RWPE2 (cell line): ENCODE measurements around the gene PPM1B.

ENCODE experiments used
- ATAC-seq: fragments of 200-7000 bp; cut with Tn5 transposase; 3 replicates; pipeline ENCODE4 v1.9.1; 2021; ENCODE audit warnings: low read depth
- DNase-seq: peaks from one replicate; pipeline ENCODE4 v3.0.0-alpha.2; 2020; ENCODE audit warnings: low spot score
- H3K27ac ChIP-seq: fragments of 450-650 bp; 2 replicates; pipeline ENCODE4 v1.5.1; 2017; ENCODE audit warnings: mild to moderate bottlenecking; ENCODE audit not compliant: poor library complexity, severe bottlenecking
- H3K27me3 ChIP-seq: fragments of 250-450 bp; sonication (Bioruptor Pico); 2 replicates; pipeline ENCODE4 v1.5.1; 2021; ENCODE audit warnings: mild to moderate bottlenecking, moderate library complexity; ENCODE audit not compliant: insufficient read depth, poor library complexity, severe bottlenecking
- H3K36me3 ChIP-seq: fragments of 250-450 bp; sonication (Bioruptor Pico); 2 replicates; pipeline ENCODE4 v1.5.1; 2020; ENCODE audit warnings: low read depth, mild to moderate bottlenecking, moderate library complexity
- H3K4me1 ChIP-seq: fragments of 250-450 bp; sonication (Bioruptor Pico); 2 replicates; pipeline ENCODE4 v1.5.1; 2021; ENCODE audit warnings: mild to moderate bottlenecking, moderate library complexity; ENCODE audit not compliant: insufficient read depth, poor library complexity, severe bottlenecking
- H3K4me3 ChIP-seq: fragments of 250-450 bp; sonication (Bioruptor Pico); 2 replicates; pipeline ENCODE4 v1.5.1; 2021; ENCODE audit warnings: mild to moderate bottlenecking, moderate library complexity; ENCODE audit not compliant: severe bottlenecking
- H3K9me3 ChIP-seq: fragments of 250-450 bp; sonication (Bioruptor Pico); 2 replicates; pipeline ENCODE4 v1.5.1; 2021; ENCODE audit warnings: mild to moderate bottlenecking, moderate library complexity; ENCODE audit not compliant: severe bottlenecking
- CTCF ChIP-seq: fragments of 450-650 bp; IDR thresholded peaks from one replicate; pipeline ENCODE4 v1.5.1; 2017; ENCODE audit warnings: mild to moderate bottlenecking, moderate library complexity; ENCODE audit not compliant: poor library complexity, severe bottlenecking

Gene PPM1B

GRCh38 chr2:44168681-44169154 is at the start of gene PPM1B:
PPM1B (plus strand) TSS chr2:44168875; CDS start chr2:44201200, 32,325 bp downstream.
- ATAC-seq: peak; percentile 64
- Histone ChIP-seq H3K36me3 (no peaks in the 10 kb centered on the region), H3K4me1 (peaks cover 20% of the 10 kb centered on the region), H3K4me3 (peak within 1 kb of the TSS; percentile 80), H3K9me3 (no peaks in the 10 kb centered on the region), H3K27me3 (no peaks in the 10 kb centered on the region), H3K27ac (peak within 1 kb of the TSS; percentile 70)
- no peak for TF ChIP-seq CTCF
- peak; percentile 98 for DNase-seq

DNA sequence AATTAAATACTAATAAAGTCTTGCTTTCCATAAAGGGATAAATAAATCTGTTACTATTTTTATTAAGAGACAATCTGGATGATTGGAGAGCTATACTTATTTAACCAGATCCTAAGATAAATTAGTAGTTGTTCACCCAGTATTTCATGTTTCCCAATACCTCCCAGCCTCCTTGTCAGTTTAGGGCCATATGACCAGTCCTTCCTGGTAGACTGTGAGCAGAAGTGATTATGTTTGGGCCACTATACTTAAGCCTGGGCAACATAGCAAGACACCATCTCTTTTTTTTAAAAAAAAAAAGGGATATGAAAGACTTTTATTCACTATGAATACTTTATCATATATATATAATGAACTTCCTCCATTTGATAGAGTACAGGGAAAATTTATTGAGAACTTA is 48.8 kb upstream of the PPM1B start:
- no peaks in the 10 kb centered on the region for H3K27me3 ChIP-seq
- no peaks in the 10 kb centered on the region for H3K36me3 ChIP-seq
- no peaks in the 10 kb centered on the region for H3K9me3 ChIP-seq
- no peak overlapping the region for H3K27ac ChIP-seq
- DNase-seq: no peak
- H3K4me3 ChIP-seq: no peak overlapping the region
- no peak for TF ChIP-seq CTCF
- no peak for ATAC-seq
- peaks cover 8% of the 10 kb centered on the region for H3K4me1 ChIP-seq

DNA sequence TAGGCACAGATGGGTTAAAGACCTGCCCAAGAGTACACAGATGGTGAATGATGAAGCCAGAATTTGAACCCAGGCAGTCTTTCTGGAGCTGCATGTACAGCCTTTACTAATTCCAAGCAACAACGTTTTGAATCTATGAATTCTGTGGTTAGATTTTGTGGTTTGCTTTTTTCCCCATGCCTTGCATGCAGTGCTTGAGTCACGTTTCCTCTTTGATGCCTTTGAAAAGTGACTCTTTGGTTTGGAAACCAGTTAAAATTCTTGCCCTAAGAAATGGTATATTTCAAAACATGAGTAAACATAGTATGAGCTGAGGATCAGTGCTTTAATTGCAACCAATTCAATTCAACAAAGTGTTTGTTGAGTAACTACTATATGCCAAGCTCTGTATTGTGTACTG is 48.2 kb upstream of the PPM1B start:
- peaks cover 9% of the 10 kb centered on the region for H3K4me1 ChIP-seq
- no peaks in the 10 kb centered on the region for H3K9me3 ChIP-seq
- DNase-seq: no peak

GRCh38 chr2:44121899-44122298 is 46.8 kb upstream of the PPM1B start:
- H3K4me3 ChIP-seq: no peak overlapping the region
- no peak overlapping the region for H3K27ac ChIP-seq
- no peaks in the 10 kb centered on the region for H3K36me3 ChIP-seq
- no peaks in the 10 kb centered on the region for H3K9me3 ChIP-seq
- H3K27me3 ChIP-seq: no peaks in the 10 kb centered on the region
- DNase-seq: no peak
- peaks cover 23% of the 10 kb centered on the region for H3K4me1 ChIP-seq
- no peak for ATAC-seq
- TF ChIP-seq CTCF: no peak

More for the DNA sequence above, 48.2 kb upstream of the PPM1B start:
- no peaks in the 10 kb centered on the region for H3K36me3 ChIP-seq
- no peak for TF ChIP-seq CTCF
- peak; percentile 92 for ATAC-seq
- H3K27ac ChIP-seq: peak overlapping the region; percentile 5
- H3K27me3 ChIP-seq: no peaks in the 10 kb centered on the region
- H3K4me3 ChIP-seq: no peak overlapping the region

DNA sequence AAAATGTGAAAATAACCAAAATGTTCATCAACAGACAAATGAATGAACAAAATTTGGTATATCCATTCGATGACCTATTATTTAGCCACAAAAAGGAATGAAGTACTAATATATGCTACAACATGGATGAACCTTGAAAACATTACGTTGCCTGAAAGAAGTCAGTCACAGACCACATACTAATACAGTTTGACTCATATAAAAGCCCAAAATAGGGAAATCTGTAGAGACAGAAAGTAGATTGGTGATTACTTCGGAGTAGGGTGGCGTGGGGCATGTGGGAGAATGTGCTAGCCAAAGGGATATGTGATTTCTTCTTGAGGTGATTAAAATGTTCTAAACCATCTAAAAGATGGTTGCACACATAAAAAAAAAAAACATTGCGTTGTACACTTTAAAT is 44.2 kb upstream of the PPM1B start:
- no peak for TF ChIP-seq CTCF
- Histone ChIP-seq H3K27me3 (no peaks in the 10 kb centered on the region), H3K27ac (no peak overlapping the region), H3K4me3 (no peak overlapping the region), H3K36me3 (no peaks in the 10 kb centered on the region), H3K9me3 (no peaks in the 10 kb centered on the region), H3K4me1 (peaks cover 23% of the 10 kb centered on the region)
- ATAC-seq (no peak), DNase-seq (no peak)
